Duodenal mucosa (tissue), 2 donors: ENCODE results near the gene DPF3.

Experiments used
- H3K27ac ChIP-seq: one replicate; pipeline ENCODE4 v1.7.0; 2013; ENCODE audit warnings: low read depth, low read length
- H3K27me3 ChIP-seq, 2 donors: one replicate each; pipeline ENCODE4 v1.7.0; 2013; ENCODE audit warnings: low read length in 2 of 2, control low read depth in 1 of 2; ENCODE audit not compliant: insufficient read depth in 2 of 2, control insufficient read depth in 1 of 2
- H3K36me3 ChIP-seq, 2 donors: one replicate each; pipeline ENCODE4 v1.7.0; 2013; ENCODE audit warnings: low read length in 2 of 2, control low read depth in 1 of 2; ENCODE audit not compliant: insufficient read depth in 2 of 2, control insufficient read depth in 1 of 2
- H3K4me1 ChIP-seq, 2 donors: one replicate each; pipeline ENCODE4 v1.7.0; 2013; ENCODE audit warnings: low read length in 2 of 2, control low read depth in 1 of 2; ENCODE audit not compliant: insufficient read depth in 2 of 2, control insufficient read depth in 1 of 2
- H3K4me3 ChIP-seq, 2 donors: one replicate each; pipeline ENCODE4 v1.7.0; 2013; ENCODE audit warnings: low read length in 2 of 2, low read depth in 1 of 2
- H3K9ac ChIP-seq, 2 donors: one replicate each; pipeline ENCODE4 v1.7.0; 2013; ENCODE audit warnings: low read length in 2 of 2, low read depth in 1 of 2
- H3K9me3 ChIP-seq, 2 donors: one replicate each; pipeline ENCODE4 v1.7.0; 2013; ENCODE audit warnings: low read length in 2 of 2, control low read depth in 1 of 2; ENCODE audit not compliant: control insufficient read depth in 1 of 2

The DPF3 gene

DNA sequence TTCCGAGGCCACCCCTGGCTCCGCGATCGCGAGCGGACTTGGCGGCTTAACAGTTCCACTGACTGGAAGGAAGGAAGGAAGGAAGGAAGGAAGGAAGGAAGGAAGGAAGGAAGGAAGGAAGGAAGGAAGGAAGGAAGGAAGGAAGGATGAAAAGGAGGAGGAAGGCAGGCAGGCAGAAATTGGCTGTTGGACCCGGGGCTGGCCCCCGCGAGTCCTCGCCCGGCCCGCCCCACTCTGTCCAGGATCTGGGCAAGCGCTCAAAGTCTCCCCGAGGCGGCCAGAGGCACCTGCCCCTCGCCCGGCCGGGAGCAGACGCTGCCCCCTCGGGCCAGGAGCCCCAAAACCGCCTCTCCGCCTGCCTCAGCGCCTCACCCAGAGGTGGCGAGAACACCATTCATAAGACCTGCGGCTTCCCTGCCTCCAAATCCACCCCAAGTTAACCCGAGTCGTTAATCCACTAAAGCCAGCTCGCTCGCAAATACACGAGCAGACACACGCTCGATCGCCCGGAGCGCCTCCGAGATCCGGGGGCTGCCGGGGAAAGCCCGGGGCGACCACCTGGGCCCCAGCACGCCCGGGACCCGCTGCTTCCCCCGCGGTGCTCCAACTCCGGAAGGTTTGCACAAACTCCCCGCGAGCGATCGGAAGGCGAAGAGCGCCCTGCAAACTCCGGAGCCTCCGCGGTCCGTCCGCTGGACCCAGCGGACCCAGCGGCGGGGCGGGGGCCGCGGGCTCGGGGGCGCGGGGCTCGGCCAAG lies 844 bp downstream of the DPF3 start:
- H3K9ac ChIP-seq, result peak overlapping the region; percentile 43 to 49
- H3K27ac ChIP-seq, result no peak overlapping the region
- H3K4me3 ChIP-seq, result peak overlapping the region; percentile 72 to 89
- H3K27me3 ChIP-seq, result peaks cover 21 to 40% of the 10 kb centered on the region in 2 donors
- no peaks in the 10 kb centered on the region for H3K9me3 ChIP-seq
- no peaks in the 10 kb centered on the region for H3K36me3 ChIP-seq
- H3K4me1 ChIP-seq, result peaks cover 13 to 28% of the 10 kb centered on the region in 2 donors

- Histone ChIP-seq H3K9me3 (no peaks in the 10 kb centered on the region), H3K36me3 (no peaks in the 10 kb centered on the region), H3K4me3 (peak overlapping the region; percentile 72 to 89), H3K4me1 (peaks cover 13 to 28% of the 10 kb centered on the region in 2 donors), H3K27me3 (peaks cover 21 to 40% of the 10 kb centered on the region in 2 donors), H3K9ac (peak overlapping the region; percentile 6 to 43), H3K27ac (no peak overlapping the region)
These were observed 1.6 kb downstream of the DPF3 start for GRCh38 chr14:72892103-72892878.

DNA sequence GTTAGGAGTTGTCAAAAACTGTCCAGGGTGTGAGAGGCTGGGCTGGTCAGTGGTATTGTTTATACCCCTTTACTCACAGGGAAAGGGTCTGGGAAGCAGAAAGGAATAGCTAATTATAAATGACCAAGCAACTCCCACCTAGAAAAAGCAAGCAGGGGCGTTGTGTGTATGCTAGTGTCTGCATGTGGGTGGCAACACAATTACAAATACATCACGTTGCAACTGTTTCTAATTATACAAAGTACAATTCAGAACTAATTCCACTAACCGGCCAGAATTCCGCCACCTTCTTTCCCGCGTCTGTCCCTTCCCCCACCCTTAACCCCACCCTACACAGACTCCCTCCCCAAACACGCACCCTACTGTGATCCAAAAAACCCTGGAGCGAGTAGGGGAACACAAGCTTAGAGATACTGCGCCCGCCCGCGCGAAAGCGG lies 2.2 kb downstream of the DPF3 start:
- no peak overlapping the region for H3K27ac ChIP-seq
- H3K36me3 ChIP-seq, result no peaks in the 10 kb centered on the region
- H3K4me3 ChIP-seq, result peak overlapping the region; percentile 72 to 89
- H3K27me3 ChIP-seq, result peaks cover 21 to 40% of the 10 kb centered on the region in 2 donors
- no peak overlapping the region for H3K9ac ChIP-seq
- H3K9me3 ChIP-seq, result no peaks in the 10 kb centered on the region
- H3K4me1 ChIP-seq, result peaks cover 13 to 28% of the 10 kb centered on the region in 2 donors

DNA sequence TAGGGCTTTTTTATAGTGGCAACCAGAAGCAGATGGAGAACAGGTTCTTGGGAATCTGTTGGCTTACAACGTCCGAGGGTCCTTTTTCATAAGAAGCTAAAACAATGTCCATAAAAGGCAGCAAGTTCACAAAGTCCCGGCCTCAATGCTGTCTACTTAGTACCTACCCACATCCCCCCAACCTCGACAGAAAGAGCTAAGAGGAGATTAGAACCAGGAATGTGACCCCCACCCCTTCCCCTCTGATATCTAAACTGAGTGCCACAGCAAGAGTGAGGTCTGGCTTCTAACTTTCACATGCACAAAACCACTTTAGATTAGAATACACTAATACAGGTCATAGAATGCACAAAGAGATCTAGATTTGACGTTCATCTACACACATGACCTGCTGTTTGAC lies 4.5 kb downstream of the DPF3 start:
- Histone ChIP-seq H3K4me1 (peaks cover 5 to 19% of the 10 kb centered on the region in 2 donors), H3K27ac (no peak overlapping the region)

GRCh38 chr14:72888636-72889201 lies 5.2 kb downstream of the DPF3 start:
- no peaks in the 10 kb centered on the region for H3K9me3 ChIP-seq

More for the DNA sequence above, 4.5 kb downstream of the DPF3 start:
- no peaks in the 10 kb centered on the region for H3K9me3 ChIP-seq
- H3K4me3 ChIP-seq, result no peak overlapping the region
- no peaks in the 10 kb centered on the region for H3K36me3 ChIP-seq
- H3K27me3 ChIP-seq, result peaks cover 21 to 31% of the 10 kb centered on the region in 2 donors
- no peak overlapping the region for H3K9ac ChIP-seq

DNA sequence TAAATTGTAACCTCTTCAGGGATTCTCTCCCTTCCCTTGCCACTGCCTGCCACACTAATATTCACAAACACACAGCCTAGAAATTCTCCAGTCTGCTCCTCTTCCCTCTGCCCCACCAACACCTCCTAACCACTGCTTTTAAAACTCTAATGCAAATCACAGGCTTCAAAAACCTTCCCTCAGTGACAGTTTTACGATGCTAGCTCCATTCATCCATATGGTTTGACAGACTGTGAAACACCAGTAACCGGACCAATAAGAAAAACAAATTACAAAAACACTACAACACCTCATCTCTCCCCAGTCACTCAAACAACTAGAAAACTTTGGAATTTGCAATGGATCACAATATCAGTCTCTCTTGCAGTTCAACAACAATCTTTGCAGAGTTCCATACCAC lies 5.7 kb downstream of the DPF3 start:
- no peak overlapping the region for H3K27ac ChIP-seq
- peaks cover 21 to 31% of the 10 kb centered on the region in 2 donors for H3K27me3 ChIP-seq
- no peaks in the 10 kb centered on the region for H3K36me3 ChIP-seq
- H3K9ac ChIP-seq, result no peak overlapping the region
- H3K4me1 ChIP-seq, result peaks cover 5 to 17% of the 10 kb centered on the region in 2 donors
- H3K9me3 ChIP-seq, result no peaks in the 10 kb centered on the region
- H3K4me3 ChIP-seq, result no peak overlapping the region

More at GRCh38 chr14:72888636-72889201, 5.2 kb downstream of the DPF3 start:
- Histone ChIP-seq H3K9ac (no peak overlapping the region), H3K27me3 (peaks cover 21 to 31% of the 10 kb centered on the region in 2 donors), H3K4me3 (no peak overlapping the region), H3K27ac (no peak overlapping the region), H3K36me3 (no peaks in the 10 kb centered on the region), H3K4me1 (peaks cover 5 to 17% of the 10 kb centered on the region in 2 donors)

DNA sequence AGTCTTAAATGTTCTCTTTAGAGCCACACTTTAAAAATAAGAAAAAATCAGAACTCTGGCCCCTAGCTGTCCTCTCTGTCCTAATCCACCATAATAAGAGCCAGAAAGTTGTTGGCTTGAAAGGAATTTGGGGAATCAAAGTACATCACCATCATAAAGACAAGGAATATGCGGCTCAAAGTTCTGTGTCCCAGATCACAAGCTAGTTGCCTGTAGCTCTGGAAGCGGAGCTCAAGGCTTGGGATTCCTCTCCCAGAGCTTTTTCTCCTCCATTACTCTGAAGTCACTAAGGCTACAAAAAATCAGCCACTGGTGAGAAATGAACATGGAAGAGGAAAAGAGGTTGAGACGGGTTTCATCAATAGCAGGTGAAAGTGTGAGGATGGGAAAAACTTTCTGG lies 6.4 kb downstream of the DPF3 start:
- Histone ChIP-seq H3K36me3 (no peaks in the 10 kb centered on the region), H3K9ac (no peak overlapping the region), H3K27me3 (peaks cover 19 to 28% of the 10 kb centered on the region in 2 donors), H3K9me3 (no peaks in the 10 kb centered on the region), H3K4me3 (no peak overlapping the region), H3K4me1 (peaks cover 5 to 11% of the 10 kb centered on the region in 2 donors), H3K27ac (no peak overlapping the region)

DNA sequence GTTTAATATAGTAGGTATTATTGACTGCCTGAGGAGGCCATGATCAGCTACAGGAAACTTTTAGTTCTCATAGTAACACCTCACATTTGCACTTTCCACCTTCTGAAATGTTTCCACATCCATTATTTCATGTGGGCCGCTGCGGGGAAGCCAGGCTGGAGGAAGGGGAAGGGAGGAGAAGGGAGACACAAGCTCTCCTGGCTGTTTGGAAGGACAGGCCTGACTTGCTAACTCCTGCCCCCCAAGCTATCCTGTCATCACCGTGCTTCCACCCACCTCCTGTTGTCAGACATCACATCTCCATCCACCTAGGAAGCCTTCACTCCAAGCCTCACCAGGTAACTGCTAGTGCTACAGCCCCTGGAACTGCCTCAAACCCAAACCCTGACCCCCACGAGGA lies 9.5 kb downstream of the DPF3 start:
- no peaks in the 10 kb centered on the region for H3K36me3 ChIP-seq
- H3K4me3 ChIP-seq, result no peak overlapping the region
- H3K27ac ChIP-seq, result no peak overlapping the region
- H3K27me3 ChIP-seq, result peaks cover 0 to 4% of the 10 kb centered on the region in 2 donors
- H3K9me3 ChIP-seq, result no peaks in the 10 kb centered on the region
- H3K9ac ChIP-seq, result no peak overlapping the region
- no peaks in the 10 kb centered on the region for H3K4me1 ChIP-seq

DNA sequence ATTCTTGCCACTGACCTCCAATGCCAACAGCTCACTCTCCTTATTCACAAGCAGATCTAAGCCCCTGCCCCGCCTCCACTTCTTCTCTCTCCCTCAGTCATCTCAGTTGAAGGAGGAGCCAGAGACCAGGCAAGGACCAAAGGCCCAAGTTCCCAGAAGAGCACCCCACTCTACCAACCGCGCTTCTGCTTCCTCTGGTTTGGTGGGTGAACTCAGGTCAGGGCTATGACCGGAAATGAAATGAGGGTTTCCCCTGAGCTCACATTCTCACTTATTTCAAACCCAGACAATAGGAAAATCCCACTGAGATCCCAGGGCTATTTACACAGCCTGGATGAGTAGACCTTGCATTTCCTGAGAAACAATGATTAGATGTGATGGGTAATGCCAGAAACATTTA lies 9.9 kb downstream of the DPF3 start:
- no peaks in the 10 kb centered on the region for H3K4me1 ChIP-seq
- H3K9me3 ChIP-seq, result no peaks in the 10 kb centered on the region
- H3K4me3 ChIP-seq, result no peak overlapping the region
- H3K36me3 ChIP-seq, result no peaks in the 10 kb centered on the region
- H3K27ac ChIP-seq, result no peak overlapping the region
- H3K27me3 ChIP-seq, result peaks cover 0 to under 1% of the 10 kb centered on the region in 2 donors
- no peak overlapping the region for H3K9ac ChIP-seq

DNA sequence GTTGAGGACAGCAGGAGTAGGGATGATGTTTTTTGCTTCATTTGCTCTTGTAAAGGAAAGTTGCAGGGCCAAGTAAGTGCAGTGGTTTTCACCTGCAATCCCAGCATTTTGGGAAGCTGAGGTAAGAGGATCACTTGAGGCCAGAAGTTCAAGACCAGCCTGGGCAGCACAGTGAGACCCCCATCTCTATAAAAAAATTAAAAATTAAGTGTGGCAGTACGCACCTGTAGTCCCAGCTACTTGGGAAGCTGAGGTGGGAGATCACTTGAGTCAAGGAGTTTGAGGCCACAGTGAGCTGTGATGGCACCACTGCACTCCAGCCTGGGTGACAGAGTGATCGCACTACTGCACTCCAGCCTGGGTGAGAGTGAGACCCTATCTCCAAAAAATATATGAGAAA lies 10.8 kb downstream of the DPF3 start:
- Histone ChIP-seq H3K4me3 (no peak overlapping the region), H3K9me3 (no peaks in the 10 kb centered on the region), H3K27me3 (no peaks in the 10 kb centered on the region), H3K4me1 (no peaks in the 10 kb centered on the region), H3K36me3 (no peaks in the 10 kb centered on the region), H3K27ac (no peak overlapping the region), H3K9ac (no peak overlapping the region)
